ENCODE results near the gene WDHD1. TPM values are rescaled to one million over a fixed set of nuclear protein-coding genes. Genes with fewer than 3 reads are reported as not detected.
A peak's percentile ranks its signal among the peaks of the same experiment; 100 is the strongest.
"Not testable (repeated sequence)": the region's sequence is repeated elsewhere in the genome, so short reads cannot be mapped to it uniquely, and the experiment has no call there.

Gene WDHD1
- total RNA-seq, 1 donor from 2014 or later: 56.2 TPM

- H3K4me1 Mint-ChIP-seq: peaks cover 11% of the 10 kb centered on the region
- TF ChIP-seq CTCF (conservative IDR thresholded peaks at IDR 0.05): no peak
- H3K9me3 Mint-ChIP-seq: no peaks in the 10 kb centered on the region
- H3K36me3 Mint-ChIP-seq (ENCODE audit: low read depth): no peaks in the 10 kb centered on the region
- no peak for DNase-seq (ENCODE audit: low read depth, low spot score)
- no peak overlapping the region for H3K4me3 Mint-ChIP-seq
- peaks cover 18% of the 10 kb centered on the region for H3K27me3 Mint-ChIP-seq (ENCODE audit: low read depth)
- H3K27ac Mint-ChIP-seq (ENCODE audit: unreplicated experiment): no peak overlapping the region
Measured at GRCh38 chr14:54906075-54906474, 120.8 kb downstream of the WDHD1 start.

- Mint-ChIP-seq H3K27ac (ENCODE audit: unreplicated experiment) (no peak within 1 kb of the TSS), H3K36me3 (ENCODE audit: low read depth) (no peaks in the 10 kb centered on the region), H3K9me3 (no peaks in the 10 kb centered on the region), H3K27me3 (ENCODE audit: low read depth) (peaks cover 30% of the 10 kb centered on the region), H3K4me3 (peak within 1 kb of the TSS; percentile 87), H3K4me1 (peaks cover 13% of the 10 kb centered on the region)
- DNase-seq (ENCODE audit: low read depth, low spot score): peak; percentile 69
- peak; percentile 65 for TF ChIP-seq CTCF (conservative IDR thresholded peaks at IDR 0.05)
Measured at GRCh38 chr14:54902521-54903420, 124.1 kb downstream of the WDHD1 start, which contains the start of gene GCH1. GCH1 (minus strand) TSS chr14:54902826; CDS start chr14:54902663, 163 bp downstream.

GRCh38 chr14:54902143-54902520 lies 124.8 kb downstream of the WDHD1 start:
- peak; percentile 6 for TF ChIP-seq CTCF (conservative IDR thresholded peaks at IDR 0.05)
- Mint-ChIP-seq H3K27me3 (ENCODE audit: low read depth) (peaks cover 30% of the 10 kb centered on the region), H3K27ac (ENCODE audit: unreplicated experiment) (no peak overlapping the region), H3K36me3 (ENCODE audit: low read depth) (no peaks in the 10 kb centered on the region), H3K4me3 (peak overlapping the region; percentile 85), H3K4me1 (peaks cover 12% of the 10 kb centered on the region), H3K9me3 (no peaks in the 10 kb centered on the region)
- DNase-seq (ENCODE audit: low read depth, low spot score): peak; percentile 46

- Mint-ChIP-seq H3K27me3 (ENCODE audit: low read depth) (peaks cover 30% of the 10 kb centered on the region), H3K27ac (ENCODE audit: unreplicated experiment) (peak overlapping the region; percentile 43), H3K9me3 (no peaks in the 10 kb centered on the region), H3K4me3 (peak overlapping the region; percentile 85), H3K4me1 (peaks cover 8% of the 10 kb centered on the region), H3K36me3 (ENCODE audit: low read depth) (no peaks in the 10 kb centered on the region)
- TF ChIP-seq CTCF (conservative IDR thresholded peaks at IDR 0.05): no peak
- DNase-seq (ENCODE audit: low read depth, low spot score): no peak
Measured at GRCh38 chr14:54901380-54902142, 125.3 kb downstream of the WDHD1 start.

- peaks cover 34% of the 10 kb centered on the region for H3K27me3 Mint-ChIP-seq (ENCODE audit: low read depth)
- peaks cover 8% of the 10 kb centered on the region for H3K4me1 Mint-ChIP-seq
- DNase-seq (ENCODE audit: low read depth, low spot score): no peak
- peak overlapping the region; percentile 38 for H3K4me3 Mint-ChIP-seq
- no peaks in the 10 kb centered on the region for H3K36me3 Mint-ChIP-seq (ENCODE audit: low read depth)
- TF ChIP-seq CTCF (conservative IDR thresholded peaks at IDR 0.05): no peak
- no peaks in the 10 kb centered on the region for H3K9me3 Mint-ChIP-seq
- no peak overlapping the region for H3K27ac Mint-ChIP-seq (ENCODE audit: unreplicated experiment)
Measured at GRCh38 chr14:54899573-54899972, 127.3 kb downstream of the WDHD1 start.

GRCh38 chr14:54897809-54898555 lies 128.9 kb downstream of the WDHD1 start:
- H3K27ac Mint-ChIP-seq (ENCODE audit: unreplicated experiment); H3K9me3 Mint-ChIP-seq; H3K36me3 Mint-ChIP-seq (ENCODE audit: low read depth): not testable (repeated sequence)

More at GRCh38 chr14:54897809-54898555, 128.9 kb downstream of the WDHD1 start:
- DNase-seq (ENCODE audit: low read depth, low spot score); H3K4me3 Mint-ChIP-seq; H3K4me1 Mint-ChIP-seq: not testable (repeated sequence)
- peaks cover 30% of the 10 kb centered on the region for H3K27me3 Mint-ChIP-seq (ENCODE audit: low read depth)

All from neural crest cell (in vitro differentiated cells).